GM18520 (cell line): ENCODE data around the gene UBE2N.
"Not testable (repeated sequence)": the region's sequence is repeated elsewhere in the genome, so short reads cannot be mapped to it uniquely, and the experiment has no call there.

ENCODE experiments used
- ATAC-seq: cut with Tn5 transposase; IDR thresholded peaks from one replicate; pipeline ENCODE4 v1.9.1; 2021; ENCODE audit not compliant: unreplicated experiment

Gene UBE2N

GRCh38 chr12:93381976-93382437, 59.7 kb downstream of the UBE2N start:
- ATAC-seq: not testable (repeated sequence)

GRCh38 chr12:93381161-93381975, 60.4 kb downstream of the UBE2N start:
- no peak for ATAC-seq

- ATAC-seq: no peak
These were observed 61.1 kb downstream of the UBE2N start for GRCh38 chr12:93380480-93381121.

- ATAC-seq: no peak
These were observed 61.8 kb downstream of the UBE2N start for GRCh38 chr12:93379981-93380361.

GRCh38 chr12:93379326-93379980, 62.3 kb downstream of the UBE2N start:
- ATAC-seq: no peak

GRCh38 chr12:93378998-93379325, 62.8 kb downstream of the UBE2N start:
- ATAC-seq: no peak

- peak; percentile 16 for ATAC-seq
These were observed 63.4 kb downstream of the UBE2N start for GRCh38 chr12:93378196-93378997.

- ATAC-seq: peak; percentile 52
These were observed 64.2 kb downstream of the UBE2N start, which contains the start of gene NUDT4 for GRCh38 chr12:93377252-93378195. TSS of gene NUDT4 (plus strand) at chr12:93377925. CDS start at chr12:93378323, 398 bp downstream.

- no peak for ATAC-seq
These were observed 65.1 kb downstream of the UBE2N start for GRCh38 chr12:93376436-93377251.

- no peak for ATAC-seq
These were observed 65.8 kb downstream of the UBE2N start for GRCh38 chr12:93375906-93376305.

- ATAC-seq: no peak
These were observed 67.6 kb downstream of the UBE2N start for GRCh38 chr12:93373961-93374656.

- no peak for ATAC-seq
These were observed 70.8 kb downstream of the UBE2N start for GRCh38 chr12:93370947-93371346.

GRCh38 chr12:93369505-93369904, 72.2 kb downstream of the UBE2N start:
- ATAC-seq: no peak

GRCh38 chr12:93368766-93369165, 73.0 kb downstream of the UBE2N start:
- no peak for ATAC-seq

GRCh38 chr12:93366422-93366821, 75.3 kb downstream of the UBE2N start:
- no peak for ATAC-seq

GRCh38 chr12:93365616-93366405, 75.9 kb downstream of the UBE2N start:
- ATAC-seq: no peak

GRCh38 chr12:93363841-93364297, 77.9 kb downstream of the UBE2N start:
- no peak for ATAC-seq
